Stomach (tissue), 9 donors: ENCODE results near the gene DDIT3. TPM values are rescaled to one million over a fixed set of nuclear protein-coding genes. Genes with fewer than 3 reads are reported as not detected.

ENCODE experiments used
- DNase-seq, 2 donors: peaks; one replicate each; pipeline versions ENCODE4 v3.0.0 to v3.0.0-alpha.2; 2013 to 2019
- H3K27ac ChIP-seq, 5 donors: fragments of 200-600 bp in 4 of 5; sonication (generic) in 4 of 5; one replicate each; pipeline ENCODE4 v1.5.1; 2013 to 2019; ENCODE audit warnings: mild to moderate bottlenecking in 1 of 5, moderate library complexity in 1 of 5
- H3K27me3 ChIP-seq, 3 donors: fragments of 200-600 bp; sonication (generic); one replicate each; pipeline ENCODE4 v1.5.1; 2017 to 2019; ENCODE audit warnings: mixed run types in 1 of 3
- H3K36me3 ChIP-seq, 4 donors: fragments of 200-600 bp; sonication (generic); 1 replicate in 3 of 4; 2 replicates in 1 of 4; pipeline ENCODE4 v1.5.1; 2016 to 2019
- H3K4me1 ChIP-seq, 4 donors: fragments of 200-600 bp; sonication (generic); one replicate each; pipeline ENCODE4 v1.5.1; 2016 to 2019
- H3K4me3 ChIP-seq, 4 donors: fragments of 200-600 bp; sonication (generic) in 3 of 4; one replicate each; pipeline ENCODE4 v1.5.1; 2016 to 2019; ENCODE audit warnings: mild to moderate bottlenecking in 1 of 4
- H3K9me3 ChIP-seq, 4 donors: fragments of 200-600 bp; sonication (generic); one replicate each; pipeline ENCODE4 v1.5.1; 2016 to 2019
- EP300 ChIP-seq: sonication (generic); formaldehyde crosslinking; IDR thresholded peaks from one replicate; pipeline ENCODE4 v1.6.1; 2017; ENCODE audit warnings: antibody characterized with exemption
- POLR2A ChIP-seq, 4 donors: fragments of 450-650 bp; IDR thresholded peaks; one replicate each; pipeline ENCODE4 v1.6.1; 2016; ENCODE audit warnings: antibody characterized with exemption in 4 of 4, control low read depth in 2 of 4, mild to moderate bottlenecking in 1 of 4, moderate library complexity in 1 of 4
- POLR2AphosphoS5 ChIP-seq, 3 donors: sonication (generic); formaldehyde crosslinking; IDR thresholded peaks; one replicate each; pipeline ENCODE4 v1.6.1; 2016; ENCODE audit warnings: antibody characterized with exemption in 3 of 3
- WGBS, 5 donors: extraction: QIAGEN DNeasy Blood & Tissue Kit in 3 of 5; methylation state at CpG; one replicate each; pipeline versions ENCODE4 v1.1.5 to v1.1.7; 2013 to 2018; 5-methylcytosine and 5-hydroxymethylcytosine counted together
- intact Hi-C: fragments of 100-400 bp; cut with DNase I; formaldehyde crosslinking; loops from one replicate; pipeline ENCODE4 v1.15.1; 2023; ENCODE audit warnings: low total_unique reads
- polyA plus RNA-seq, 3 donors: library from polyadenylated mRNA; stranded (reverse); fragments of 200-250 nt; gene quantifications; one replicate each; pipeline ENCODE4 v1.2.3, GENCODE V29; 2013
- total RNA-seq, 5 donors: library from RNA; depleted of rRNA; stranded (reverse); fragments of >200 nt; gene quantifications; one replicate each; pipeline versions ENCODE4 v1.1.0 to v1.2.3, GENCODE V29; 2014 to 2016
- TF ChIP-seq, protein P1 (sequence below), 7 experiments: fragments of 450-650 bp in 4 of 7; fragments of 200-600 bp in 3 of 7; sonication (generic) in 3 of 7; IDR thresholded peaks; one replicate each; pipeline ENCODE4 v1.5.1; 2016 to 2019; ENCODE audit warnings: antibody characterized with exemption in 7 of 7, control low read depth in 2 of 7, mild to moderate bottlenecking in 1 of 7
- donor health status: healthy with polysubstance abuse.
- donor health status: Bipolar disorder and iron deficiency.
- donor health status: healthy.

Gene DDIT3
- total and polyA plus RNA-seq, 8 donors, result 7.5 to 159 (median 48.1) TPM

GRCh38 chr12:57530396-57531142, 10.3 kb upstream of the DDIT3 start:
- Histone ChIP-seq H3K27ac (peak overlapping the region in 1 of 5 donors; percentile 6), H3K36me3 (peaks cover 87 to 100% (median 100%) of the 10 kb centered on the region in 4 donors), H3K27me3 (no peaks in the 10 kb centered on the region), H3K4me1 (peaks cover 0 to 33% (median 16%) of the 10 kb centered on the region in 4 donors), H3K4me3 (no peak overlapping the region), H3K9me3 (no peaks in the 10 kb centered on the region)
- TF ChIP-seq, protein P1, sequence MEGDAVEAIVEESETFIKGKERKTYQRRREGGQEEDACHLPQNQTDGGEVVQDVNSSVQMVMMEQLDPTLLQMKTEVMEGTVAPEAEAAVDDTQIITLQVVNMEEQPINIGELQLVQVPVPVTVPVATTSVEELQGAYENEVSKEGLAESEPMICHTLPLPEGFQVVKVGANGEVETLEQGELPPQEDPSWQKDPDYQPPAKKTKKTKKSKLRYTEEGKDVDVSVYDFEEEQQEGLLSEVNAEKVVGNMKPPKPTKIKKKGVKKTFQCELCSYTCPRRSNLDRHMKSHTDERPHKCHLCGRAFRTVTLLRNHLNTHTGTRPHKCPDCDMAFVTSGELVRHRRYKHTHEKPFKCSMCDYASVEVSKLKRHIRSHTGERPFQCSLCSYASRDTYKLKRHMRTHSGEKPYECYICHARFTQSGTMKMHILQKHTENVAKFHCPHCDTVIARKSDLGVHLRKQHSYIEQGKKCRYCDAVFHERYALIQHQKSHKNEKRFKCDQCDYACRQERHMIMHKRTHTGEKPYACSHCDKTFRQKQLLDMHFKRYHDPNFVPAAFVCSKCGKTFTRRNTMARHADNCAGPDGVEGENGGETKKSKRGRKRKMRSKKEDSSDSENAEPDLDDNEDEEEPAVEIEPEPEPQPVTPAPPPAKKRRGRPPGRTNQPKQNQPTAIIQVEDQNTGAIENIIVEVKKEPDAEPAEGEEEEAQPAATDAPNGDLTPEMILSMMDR (IDR thresholded peaks at IDR 0.05), result no peak
- TF ChIP-seq POLR2A (IDR thresholded peaks at IDR 0.05) (no peak), POLR2AphosphoS5 (IDR thresholded peaks at IDR 0.05) (no peak), EP300 (no peak)
- no peak for DNase-seq
- intact Hi-C loops, result no loop called here
- 75 to 81% (median 78%) methylated on average over 5 of the region's 5 CpGs for WGBS, 5 donors

DNA sequence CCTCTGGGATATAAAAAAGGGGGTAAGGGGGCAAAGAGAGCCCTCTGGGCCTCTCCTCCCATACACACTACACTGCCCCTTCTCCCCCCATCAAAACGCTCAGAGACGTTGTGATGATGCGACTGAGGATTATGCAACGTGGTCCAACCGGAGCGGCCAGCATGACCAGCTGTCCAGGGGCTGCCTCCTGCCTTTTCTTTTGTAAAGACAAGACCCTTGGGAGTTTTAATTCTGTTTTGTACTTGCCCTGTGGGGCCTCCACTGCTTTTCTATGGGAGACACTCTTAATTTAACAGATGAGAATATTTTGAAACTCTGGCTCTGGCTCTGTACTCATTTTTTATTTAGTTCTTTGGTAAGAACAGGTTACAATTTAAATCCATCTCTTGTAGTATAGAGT, 9.5 kb upstream of the DDIT3 start:
- Histone ChIP-seq H3K9me3 (no peaks in the 10 kb centered on the region), H3K4me3 (no peak overlapping the region)

DNA sequence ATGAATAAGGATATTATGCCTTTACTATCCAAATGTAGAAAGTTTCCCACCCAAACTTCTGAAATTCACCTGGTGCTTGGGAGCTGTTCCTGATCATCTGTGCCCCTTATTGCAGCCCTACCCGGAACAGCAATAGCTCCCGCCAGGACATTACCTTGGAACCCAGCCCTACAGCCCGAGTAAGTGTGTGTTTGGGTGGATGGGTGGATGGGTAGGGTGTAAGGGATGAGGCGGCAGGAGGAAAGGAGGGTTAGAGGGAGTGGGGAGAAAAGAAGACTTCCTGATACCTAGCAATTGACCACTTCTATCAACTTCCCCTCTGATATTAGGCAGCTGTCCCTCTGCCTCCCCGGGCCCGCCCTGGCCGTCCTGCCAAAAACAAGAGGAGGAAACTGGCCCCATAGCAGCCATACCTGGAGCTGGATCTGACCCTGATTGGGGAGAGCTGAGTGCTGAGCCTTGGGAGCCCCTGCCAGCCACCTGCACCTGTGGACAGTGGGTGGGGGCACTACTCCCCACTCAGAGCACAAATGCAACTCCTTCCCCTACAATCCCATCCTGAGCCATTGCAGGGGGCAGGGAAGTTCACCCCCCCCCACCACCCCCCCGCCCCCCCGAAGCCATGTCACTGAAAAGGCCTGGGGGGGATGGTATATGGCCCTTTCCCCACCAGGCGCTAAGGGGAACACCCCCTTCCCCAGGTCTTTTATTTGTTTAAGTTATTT, 8.7 kb upstream of the DDIT3 start:
- H3K9me3 ChIP-seq, result no peaks in the 10 kb centered on the region
- TF ChIP-seq EP300 (no peak), POLR2AphosphoS5 (IDR thresholded peaks at IDR 0.05) (no peak), POLR2A (IDR thresholded peaks at IDR 0.05) (no peak)
- TF ChIP-seq, protein P1 (IDR thresholded peaks at IDR 0.05), result no peak
- intact Hi-C loops, result no loop called here
- WGBS, 5 donors, result 67 to 74% (median 72%) methylated on average over 8 to 10 of the region's 10 CpGs
- no peak for DNase-seq
- no peak overlapping the region for H3K4me3 ChIP-seq
- H3K27ac ChIP-seq, result peak overlapping the region in 1 of 5 donors; percentile 32
- no peaks in the 10 kb centered on the region for H3K27me3 ChIP-seq
- H3K4me1 ChIP-seq, result peaks cover 15 to 42% (median 28%) of the 10 kb centered on the region in 4 donors
- peaks cover 87 to 98% (median 96%) of the 10 kb centered on the region in 4 donors for H3K36me3 ChIP-seq

More for the DNA sequence above, 9.5 kb upstream of the DDIT3 start:
- 67 to 79% (median 69%) methylated on average over 6 of the region's 6 CpGs for WGBS, 5 donors
- peaks cover 6 to 33% (median 20%) of the 10 kb centered on the region in 4 donors for H3K4me1 ChIP-seq
- peaks cover 87 to 100% (median 100%) of the 10 kb centered on the region in 4 donors for H3K36me3 ChIP-seq
- DNase-seq, result no peak
- TF ChIP-seq POLR2AphosphoS5 (IDR thresholded peaks at IDR 0.05) (no peak), POLR2A (IDR thresholded peaks at IDR 0.05) (no peak), EP300 (no peak)
- TF ChIP-seq, protein P1 (IDR thresholded peaks at IDR 0.05), result no peak
- no peaks in the 10 kb centered on the region for H3K27me3 ChIP-seq
- peak overlapping the region in 1 of 5 donors; percentile 32 for H3K27ac ChIP-seq
- intact Hi-C loops, result no loop called here

GRCh38 chr12:57528176-57528575, 7.9 kb upstream of the DDIT3 start:
- DNase-seq, result no peak
- 75 to 90% (median 86%) methylated on average over 12 of the region's 12 CpGs for WGBS, 5 donors
- peaks cover 81 to 90% (median 88%) of the 10 kb centered on the region in 4 donors for H3K36me3 ChIP-seq

More at GRCh38 chr12:57528176-57528575, 7.9 kb upstream of the DDIT3 start:
- no peak overlapping the region for H3K4me3 ChIP-seq
- TF ChIP-seq, protein P1 (IDR thresholded peaks at IDR 0.05), result no peak
- TF ChIP-seq POLR2AphosphoS5 (IDR thresholded peaks at IDR 0.05), result no peak
- TF ChIP-seq EP300, result no peak
- TF ChIP-seq POLR2A (IDR thresholded peaks at IDR 0.05), result no peak
- H3K27ac ChIP-seq, result no peak overlapping the region
- H3K27me3 ChIP-seq, result no peaks in the 10 kb centered on the region
- H3K4me1 ChIP-seq, result peaks cover 22 to 50% (median 35%) of the 10 kb centered on the region in 4 donors
- no peaks in the 10 kb centered on the region for H3K9me3 ChIP-seq
- intact Hi-C loops, result no loop called here
